Measurements from ENCODE around the gene TSSK6. TPM values are rescaled to one million over a fixed set of nuclear protein-coding genes. Genes with fewer than 3 reads are reported as not detected.

Gene TSSK6
- polyA plus RNA-seq, 1 donor (not counting 4 experiments of a cell fraction or from before 2014, with no cell fraction given), result 0.47 TPM

GRCh38 chr19:19562665-19563347 is 47.5 kb upstream of the TSSK6 start:
- no peak for DNase-seq (ENCODE audit: low read depth, low spot score)
- no peaks in the 10 kb centered on the region for H3K27me3 ChIP-seq (ENCODE audit: control insufficient read depth, extremely low read depth, insufficient read depth, low read length)
- dilution Hi-C loops (cut with MboI; ENCODE audit: extremely low pct_ligation_motif_present, low sequenced_read_pairs), result no loop called here
- H3K27ac ChIP-seq (ENCODE audit: control insufficient read depth, insufficient read depth, low read length), result no peak overlapping the region
- no peaks in the 10 kb centered on the region for H3K4me1 ChIP-seq (ENCODE audit: control insufficient read depth, extremely low read depth, insufficient read depth, low read length)
- H3K36me3 ChIP-seq (ENCODE audit: control insufficient read depth in 2 of 2, extremely low read depth in 1 of 2, insufficient read depth in 2 of 2, low read length in 2 of 2), result no peaks in the 10 kb centered on the region
- TF ChIP-seq CTCF (optimal IDR thresholded peaks at IDR 0.05 in 1 of 3, IDR thresholded peaks at IDR 0.05 in 1 of 3, conservative IDR thresholded peaks at IDR 0.05 in 1 of 3; ENCODE audit: extremely low read depth in 1 of 3, insufficient read depth in 2 of 3, low read length in 3 of 3) (peak in 2 of 3 experiments; percentile 14 to 47), EZH2 (IDR thresholded peaks at IDR 0.05; ENCODE audit: low read length) (no peak)
- H3K4me3 ChIP-seq (ENCODE audit: control insufficient read depth in 2 of 3, extremely low read depth in 1 of 3, insufficient read depth in 2 of 3, low read depth in 1 of 3, low read length in 3 of 3), result no peak overlapping the region
- H2AFZ ChIP-seq (ENCODE audit: control insufficient read depth, low read length), result no peak overlapping the region
- H3K9me1 ChIP-seq (ENCODE audit: control insufficient read depth, extremely low read depth, insufficient read depth, low read length), result no peaks in the 10 kb centered on the region
- no peaks in the 10 kb centered on the region for H3K9me3 ChIP-seq (ENCODE audit: control insufficient read depth, low read depth, low read length)
- H3K79me2 ChIP-seq (ENCODE audit: control insufficient read depth, insufficient read depth, low read length), result no peaks in the 10 kb centered on the region
- H3K9ac ChIP-seq (ENCODE audit: control insufficient read depth, extremely low read depth, insufficient read depth, low read length), result no peak overlapping the region
- no peaks in the 10 kb centered on the region for H4K20me1 ChIP-seq (ENCODE audit: control insufficient read depth, extremely low read depth, insufficient read depth, low read length)
- no peak for FAIRE-seq
- no peak overlapping the region for H3K4me2 ChIP-seq (ENCODE audit: control insufficient read depth, extremely low read depth, insufficient read depth, low read depth, low read length)

- Histone ChIP-seq H3K4me1 (ENCODE audit: control insufficient read depth, extremely low read depth, insufficient read depth, low read length) (no peaks in the 10 kb centered on the region), H3K27me3 (ENCODE audit: control insufficient read depth, extremely low read depth, insufficient read depth, low read length) (no peaks in the 10 kb centered on the region)
These were observed 46.8 kb upstream of the TSSK6 start for GRCh38 chr19:19561946-19562664.

More at GRCh38 chr19:19561946-19562664, 46.8 kb upstream of the TSSK6 start:
- no peak for FAIRE-seq
- DNase-seq (ENCODE audit: low read depth, low spot score), result no peak
- TF ChIP-seq EZH2 (IDR thresholded peaks at IDR 0.05; ENCODE audit: low read length) (no peak), CTCF (optimal IDR thresholded peaks at IDR 0.05 in 1 of 3, IDR thresholded peaks at IDR 0.05 in 1 of 3, conservative IDR thresholded peaks at IDR 0.05 in 1 of 3; ENCODE audit: extremely low read depth in 1 of 3, insufficient read depth in 2 of 3, low read length in 3 of 3) (no peak)
- no peaks in the 10 kb centered on the region for H3K36me3 ChIP-seq (ENCODE audit: control insufficient read depth in 2 of 2, extremely low read depth in 1 of 2, insufficient read depth in 2 of 2, low read length in 2 of 2)
- no peak overlapping the region for H2AFZ ChIP-seq (ENCODE audit: control insufficient read depth, low read length)
- H3K9me1 ChIP-seq (ENCODE audit: control insufficient read depth, extremely low read depth, insufficient read depth, low read length), result no peaks in the 10 kb centered on the region
- H3K79me2 ChIP-seq (ENCODE audit: control insufficient read depth, insufficient read depth, low read length), result no peaks in the 10 kb centered on the region
- H3K9ac ChIP-seq (ENCODE audit: control insufficient read depth, extremely low read depth, insufficient read depth, low read length), result no peak overlapping the region
- H3K27ac ChIP-seq (ENCODE audit: control insufficient read depth, insufficient read depth, low read length), result no peak overlapping the region
- dilution Hi-C loops (cut with MboI; ENCODE audit: extremely low pct_ligation_motif_present, low sequenced_read_pairs), result no loop called here
- H3K4me2 ChIP-seq (ENCODE audit: control insufficient read depth, extremely low read depth, insufficient read depth, low read depth, low read length), result no peak overlapping the region
- H3K4me3 ChIP-seq (ENCODE audit: control insufficient read depth in 2 of 3, extremely low read depth in 1 of 3, insufficient read depth in 2 of 3, low read depth in 1 of 3, low read length in 3 of 3), result no peak overlapping the region
- H4K20me1 ChIP-seq (ENCODE audit: control insufficient read depth, extremely low read depth, insufficient read depth, low read length), result no peaks in the 10 kb centered on the region
- no peaks in the 10 kb centered on the region for H3K9me3 ChIP-seq (ENCODE audit: control insufficient read depth, low read depth, low read length)
